ENCODE results near the gene MAB21L1.

DNA sequence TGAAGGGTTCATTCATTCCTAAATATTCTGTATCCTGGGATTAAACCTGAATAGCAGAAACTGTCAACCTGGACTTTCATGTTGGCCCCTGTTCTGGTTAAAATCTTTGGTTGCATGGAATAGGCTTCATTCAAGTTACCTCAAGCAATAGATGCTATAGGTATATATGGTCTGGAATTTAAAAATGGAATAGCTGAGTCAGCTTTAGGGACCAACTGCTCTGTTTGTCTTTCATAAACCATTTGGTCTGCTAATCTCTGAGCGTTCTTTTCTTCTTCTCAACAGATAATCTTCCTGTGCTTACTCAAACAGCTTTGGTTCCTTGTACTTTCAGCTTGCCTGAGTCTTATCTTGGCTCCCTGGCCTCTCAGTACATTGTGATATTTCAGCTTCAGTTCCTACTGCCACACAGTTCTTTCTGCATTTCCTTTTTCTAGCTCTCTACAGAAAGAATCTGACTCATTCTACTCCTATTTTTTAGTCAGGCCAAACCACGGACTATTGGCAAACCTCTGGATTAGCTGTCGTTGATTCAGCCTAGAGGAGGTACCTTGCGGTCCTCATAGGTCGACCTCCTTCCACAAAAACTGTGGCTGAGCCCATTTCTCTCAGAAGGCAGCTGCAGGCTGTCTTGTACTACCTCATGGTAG lies 35.9 kb upstream of the MAB21L1 start:
- no peak for TF ChIP-seq CTCF (IDR thresholded peaks at IDR 0.05)
- TF ChIP-seq POLR2A (IDR thresholded peaks at IDR 0.05), result no peak
